HepG2 (cell line): ENCODE data around the gene PNKD. TPM values are rescaled to one million over a fixed set of nuclear protein-coding genes. Genes with fewer than 3 reads are reported as not detected.

ENCODE experiments used
- BRCA1 ChIP-seq: sonication (generic); formaldehyde crosslinking; IDR thresholded peaks from 2 replicates; pipeline ENCODE4 v1.4.0; 2020; ENCODE audit warnings: missing genetic modification reagents
- EEA1 ChIP-seq: sonication (generic); formaldehyde crosslinking; IDR thresholded peaks from 2 replicates; pipeline ENCODE4 v1.5.1; 2020; ENCODE audit warnings: mild to moderate bottlenecking, missing genetic modification reagents, borderline replicate concordance
- HDAC2 ChIP-seq: sonication (generic); formaldehyde crosslinking; IDR thresholded peaks from 2 replicates; pipeline ENCODE4 v1.4.0; 2020; ENCODE audit warnings: missing genetic modification reagents
- MED1 ChIP-seq: sonication (generic); formaldehyde crosslinking; IDR thresholded peaks from 2 replicates; pipeline ENCODE4 v1.4.0; 2020; ENCODE audit warnings: missing genetic modification reagents
- NONO ChIP-seq, 2 experiments: fragments of 450-650 bp in 1 of 2; sonication (generic) in 1 of 2; formaldehyde crosslinking in 1 of 2; IDR thresholded peaks in 1 of 2; conservative IDR thresholded peaks in 1 of 2; 2 replicates each; pipeline versions ENCODE4 v1.6.1 to v1.8.0; 2017 to 2022; ENCODE audit warnings: mild to moderate bottlenecking in 1 of 2, missing genetic modification reagents in 1 of 2, moderate library complexity in 1 of 2
- PCBP1 ChIP-seq: fragments of 200-400 bp; formaldehyde crosslinking; IDR thresholded peaks from 2 replicates; pipeline ENCODE4 v1.6.1; 2017; ENCODE audit warnings: mild to moderate bottlenecking, low read depth, low read length, borderline replicate concordance
- RBFOX2 ChIP-seq: fragments of 200-400 bp; formaldehyde crosslinking; IDR thresholded peaks from 2 replicates; pipeline ENCODE4 v1.6.1; 2017; ENCODE audit warnings: low read depth, mild to moderate bottlenecking, low read length
- RFX5 ChIP-seq: IDR thresholded peaks from 2 replicates; pipeline ENCODE4 v1.6.1; 2011; ENCODE audit warnings: low read depth, low read length, improper control_type of control experiment
- RNF2 ChIP-seq: fragments of 450-650 bp; conservative IDR thresholded peaks from 2 replicates; pipeline ENCODE4 v1.6.1; 2016; ENCODE audit warnings: low read depth
- SALL1 ChIP-seq: sonication (generic); formaldehyde crosslinking; IDR thresholded peaks from 2 replicates; pipeline ENCODE4 v1.8.0; 2022; ENCODE audit warnings: mild to moderate bottlenecking, missing genetic modification reagents
- TBL1XR1 ChIP-seq: fragments of 150-350 bp; IDR thresholded peaks from 2 replicates; pipeline ENCODE4 v1.6.1; 2014; ENCODE audit warnings: borderline replicate concordance, low read length; ENCODE audit not compliant: partially characterized antibody
- ZNF317 ChIP-seq: sonication (generic); formaldehyde crosslinking; IDR thresholded peaks from 2 replicates; pipeline ENCODE4 v1.5.0; 2020; ENCODE audit warnings: mild to moderate bottlenecking, missing genetic modification reagents
- ZNF343 ChIP-seq: sonication (generic); formaldehyde crosslinking; IDR thresholded peaks from 2 replicates; pipeline ENCODE4 v1.4.0; 2020; ENCODE audit warnings: mild to moderate bottlenecking, missing genetic modification reagents
- ZNF644 ChIP-seq: IDR thresholded peaks from 2 replicates; pipeline ENCODE4 v1.6.1; 2016; ENCODE audit warnings: low read depth
- ZNF782 ChIP-seq: sonication (generic); formaldehyde crosslinking; IDR thresholded peaks from 2 replicates; pipeline ENCODE4 v1.4.0; 2020; ENCODE audit warnings: missing genetic modification reagents, mild to moderate bottlenecking, borderline replicate concordance
- ZSCAN20 ChIP-seq: sonication (generic); formaldehyde crosslinking; IDR thresholded peaks from 2 replicates; pipeline ENCODE4 v1.4.0; 2020; ENCODE audit warnings: missing genetic modification reagents, mild to moderate bottlenecking, borderline replicate concordance
- polyA plus RNA-seq, 8 experiments: library from polyadenylated mRNA; depleted of rRNA in 3 of 8; stranded (reverse) in 7 of 8; unstranded in 1 of 8; fragments of >200 nt; fragmentation: Illumina TruSeq in 4 of 8; extraction: Trizol in 4 of 8; gene quantifications; 2 replicates each; pipeline versions ENCODE4 v1.2.1 to v1.2.3, GENCODE V29; 2011 to 2016; ENCODE audit warnings: low read depth in 4 of 8, missing spikeins in 1 of 8, mixed read lengths in 1 of 8; ENCODE audit not compliant: insufficient read depth in 1 of 8
- total RNA-seq, 5 experiments: library from RNA; depleted of rRNA; stranded (reverse); fragments of >200 nt; fragmentation: Illumina TruSeq; extraction: Trizol; gene quantifications; 2 replicates each; pipeline ENCODE4 v1.2.3, GENCODE V29; 2016; ENCODE audit warnings: low read depth in 1 of 5
- TF ChIP-seq, protein P1 (sequence below): sonication (generic); formaldehyde crosslinking; IDR thresholded peaks from 2 replicates; pipeline ENCODE4 v1.5.0; 2020; ENCODE audit warnings: mild to moderate bottlenecking, missing genetic modification reagents, borderline replicate concordance
- TF ChIP-seq, protein P2 (sequence below): IDR thresholded peaks from 2 replicates; pipeline ENCODE4 v1.6.1; 2016; ENCODE audit warnings: mild to moderate bottlenecking, missing biosample characterization, missing genetic modification reagents
- TF ChIP-seq, protein P3 (sequence below): IDR thresholded peaks from 2 replicates; pipeline ENCODE4 v1.6.1; 2018; ENCODE audit warnings: missing genetic modification reagents, mild to moderate bottlenecking, missing compliant biosample characterization
- TF ChIP-seq, protein P4 (sequence below): sonication (generic); formaldehyde crosslinking; IDR thresholded peaks from 2 replicates; pipeline ENCODE4 v1.4.0; 2020; ENCODE audit warnings: missing genetic modification reagents

Gene PNKD
- total and polyA plus RNA-seq, 2 of the 13 experiments (the other 11 are each of a cell fraction or from before 2014, with no cell fraction given), result 55.9 to 80.4 TPM

DNA sequence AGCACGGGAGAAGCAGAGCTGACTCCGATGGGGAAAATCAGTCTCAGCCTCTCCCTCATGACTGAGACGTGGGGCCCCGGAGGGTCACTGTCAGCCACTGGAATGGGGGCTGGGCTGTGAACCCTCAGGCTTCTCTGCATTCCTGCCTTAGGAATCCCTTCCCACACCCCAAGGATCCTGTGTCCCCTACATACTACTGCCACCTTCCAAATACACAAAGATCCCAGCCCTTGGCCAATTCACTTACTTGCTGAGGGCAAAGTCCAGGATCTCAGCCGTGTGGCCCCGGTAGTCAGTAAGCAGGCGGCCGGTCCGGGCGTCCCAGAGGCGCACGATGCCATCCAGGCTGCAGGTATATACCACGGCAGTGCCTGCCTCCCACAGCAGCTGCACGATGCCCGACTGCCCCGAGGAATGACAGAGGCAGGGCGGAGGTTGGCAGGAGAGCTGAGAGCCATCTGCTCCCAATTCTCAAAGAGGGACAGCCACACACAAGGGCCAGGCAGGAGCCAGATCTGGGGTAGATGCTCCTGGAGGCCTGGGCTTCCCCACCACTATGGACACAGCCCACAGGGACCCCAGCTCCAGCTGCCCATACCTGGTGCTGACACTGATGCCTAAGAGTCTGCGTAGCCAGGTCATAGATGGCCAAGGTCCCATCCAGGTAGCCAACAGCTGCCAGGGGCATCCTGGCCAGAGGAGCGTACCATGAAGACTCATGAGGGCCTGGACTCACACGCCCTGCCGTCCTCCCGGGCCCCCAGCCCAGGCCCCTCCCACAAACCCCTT is 5.4 kb upstream of the PNKD start (continued):
- TF ChIP-seq, protein P1, sequence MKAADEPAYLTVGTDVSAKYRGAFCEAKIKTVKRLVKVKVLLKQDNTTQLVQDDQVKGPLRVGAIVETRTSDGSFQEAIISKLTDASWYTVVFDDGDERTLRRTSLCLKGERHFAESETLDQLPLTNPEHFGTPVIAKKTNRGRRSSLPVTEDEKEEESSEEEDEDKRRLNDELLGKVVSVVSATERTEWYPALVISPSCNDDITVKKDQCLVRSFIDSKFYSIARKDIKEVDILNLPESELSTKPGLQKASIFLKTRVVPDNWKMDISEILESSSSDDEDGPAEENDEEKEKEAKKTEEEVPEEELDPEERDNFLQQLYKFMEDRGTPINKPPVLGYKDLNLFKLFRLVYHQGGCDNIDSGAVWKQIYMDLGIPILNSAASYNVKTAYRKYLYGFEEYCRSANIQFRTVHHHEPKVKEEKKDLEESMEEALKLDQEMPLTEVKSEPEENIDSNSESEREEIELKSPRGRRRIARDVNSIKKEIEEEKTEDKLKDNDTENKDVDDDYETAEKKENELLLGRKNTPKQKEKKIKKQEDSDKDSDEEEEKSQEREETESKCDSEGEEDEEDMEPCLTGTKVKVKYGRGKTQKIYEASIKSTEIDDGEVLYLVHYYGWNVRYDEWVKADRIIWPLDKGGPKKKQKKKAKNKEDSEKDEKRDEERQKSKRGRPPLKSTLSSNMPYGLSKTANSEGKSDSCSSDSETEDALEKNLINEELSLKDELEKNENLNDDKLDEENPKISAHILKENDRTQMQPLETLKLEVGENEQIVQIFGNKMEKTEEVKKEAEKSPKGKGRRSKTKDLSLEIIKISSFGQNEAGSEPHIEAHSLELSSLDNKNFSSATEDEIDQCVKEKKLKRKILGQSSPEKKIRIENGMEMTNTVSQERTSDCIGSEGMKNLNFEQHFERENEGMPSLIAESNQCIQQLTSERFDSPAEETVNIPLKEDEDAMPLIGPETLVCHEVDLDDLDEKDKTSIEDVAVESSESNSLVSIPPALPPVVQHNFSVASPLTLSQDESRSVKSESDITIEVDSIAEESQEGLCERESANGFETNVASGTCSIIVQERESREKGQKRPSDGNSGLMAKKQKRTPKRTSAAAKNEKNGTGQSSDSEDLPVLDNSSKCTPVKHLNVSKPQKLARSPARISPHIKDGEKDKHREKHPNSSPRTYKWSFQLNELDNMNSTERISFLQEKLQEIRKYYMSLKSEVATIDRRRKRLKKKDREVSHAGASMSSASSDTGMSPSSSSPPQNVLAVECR (CRISPR knock-in tag), result peak; percentile 49
- TF ChIP-seq, protein P2, sequence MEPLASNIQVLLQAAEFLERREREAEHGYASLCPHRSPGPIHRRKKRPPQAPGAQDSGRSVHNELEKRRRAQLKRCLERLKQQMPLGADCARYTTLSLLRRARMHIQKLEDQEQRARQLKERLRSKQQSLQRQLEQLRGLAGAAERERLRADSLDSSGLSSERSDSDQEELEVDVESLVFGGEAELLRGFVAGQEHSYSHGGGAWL (CRISPR knock-in tag), result 0 out of 2 replicates have a peak, but pooled peaks have one; percentile 30
- TF ChIP-seq HDAC2 (peak; percentile 36; the same call in 1 of the 2 replicates), ZSCAN20 (CRISPR knock-in tag) (peak; percentile 69; the same call in 1 of the 2 replicates), ZNF317 (CRISPR knock-in tag) (no peak), EEA1 (0 out of 2 replicates have a peak, but pooled peaks have one; percentile 40), ZNF782 (CRISPR knock-in tag) (peak; percentile 37; the same call in 1 of the 2 replicates), ZNF343 (no peak), BRCA1 (CRISPR knock-in tag) (0 out of 2 replicates have a peak, but pooled peaks have one; percentile 41), RFX5 (no peak), NONO (IDR thresholded peaks at IDR 0.05) (no peak), NONO (CRISPR knock-in tag; conservative IDR thresholded peaks at IDR 0.05) (no peak), RNF2 (0 out of 2 replicates have a peak, but pooled peaks have one; percentile 29), RBFOX2 (peak; percentile 63), TBL1XR1 (no peak), SALL1 (CRISPR knock-in tag) (peak; percentile 59; the same call in 1 of the 2 replicates), MED1 (CRISPR knock-in tag) (peak; percentile 42), PCBP1 (0 out of 2 replicates have a peak, but pooled peaks have one; percentile 64), ZNF644 (CRISPR knock-in tag) (peak; percentile 76; the same call in 1 of the 2 replicates)
- TF ChIP-seq, protein P3, sequence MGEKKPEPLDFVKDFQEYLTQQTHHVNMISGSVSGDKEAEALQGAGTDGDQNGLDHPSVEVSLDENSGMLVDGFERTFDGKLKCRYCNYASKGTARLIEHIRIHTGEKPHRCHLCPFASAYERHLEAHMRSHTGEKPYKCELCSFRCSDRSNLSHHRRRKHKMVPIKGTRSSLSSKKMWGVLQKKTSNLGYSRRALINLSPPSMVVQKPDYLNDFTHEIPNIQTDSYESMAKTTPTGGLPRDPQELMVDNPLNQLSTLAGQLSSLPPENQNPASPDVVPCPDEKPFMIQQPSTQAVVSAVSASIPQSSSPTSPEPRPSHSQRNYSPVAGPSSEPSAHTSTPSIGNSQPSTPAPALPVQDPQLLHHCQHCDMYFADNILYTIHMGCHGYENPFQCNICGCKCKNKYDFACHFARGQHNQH, result 0 out of 2 replicates have a peak, but pooled peaks have one; percentile 18
- TF ChIP-seq, protein P4, sequence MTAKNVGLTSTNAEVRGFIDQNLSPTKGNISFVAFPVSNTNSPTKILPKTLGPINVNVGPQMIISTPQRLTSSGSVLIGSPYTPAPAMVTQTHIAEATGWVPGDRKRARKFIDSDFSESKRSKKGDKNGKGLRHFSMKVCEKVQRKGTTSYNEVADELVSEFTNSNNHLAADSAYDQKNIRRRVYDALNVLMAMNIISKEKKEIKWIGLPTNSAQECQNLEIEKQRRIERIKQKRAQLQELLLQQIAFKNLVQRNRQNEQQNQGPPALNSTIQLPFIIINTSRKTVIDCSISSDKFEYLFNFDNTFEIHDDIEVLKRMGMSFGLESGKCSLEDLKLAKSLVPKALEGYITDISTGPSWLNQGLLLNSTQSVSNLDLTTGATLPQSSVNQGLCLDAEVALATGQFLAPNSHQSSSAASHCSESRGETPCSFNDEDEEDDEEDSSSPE (CRISPR knock-in tag), result 0 out of 2 replicates have a peak, but pooled peaks have one; percentile 24
